Peyer's patch (tissue), 4 donors: ENCODE data around the gene CEP85.

Experiments
- CTCF ChIP-seq, 6 experiments: fragments of 450-650 bp in 4 of 6; fragments of 200-600 bp in 2 of 6; sonication (generic) in 1 of 6; IDR thresholded peaks; one replicate each; pipeline ENCODE4 v1.5.1; 2017 to 2019; ENCODE audit warnings: antibody characterized with exemption in 6 of 6, mild to moderate bottlenecking in 3 of 6, moderate library complexity in 1 of 6
- POLR2A ChIP-seq, 2 donors: fragments of 450-650 bp; IDR thresholded peaks; one replicate each; pipeline ENCODE4 v1.5.1; 2017; ENCODE audit warnings: antibody characterized with exemption in 2 of 2, mild to moderate bottlenecking in 2 of 2, moderate library complexity in 2 of 2

GRCh38 chr1:26281091-26281958 is 47.3 kb downstream of the CEP85 start:
- no peak for TF ChIP-seq POLR2A (IDR thresholded peaks at IDR 0.05)
- TF ChIP-seq CTCF (IDR thresholded peaks at IDR 0.05), result no peak
